HG03520 (cell line): Measurements from ENCODE around the gene SERPINB6.
"Not testable (repeated sequence)": the region's sequence is repeated elsewhere in the genome, so short reads cannot be mapped to it uniquely, and the experiment has no call there.

Experiments used
- ATAC-seq: cut with Tn5 transposase; IDR thresholded peaks from one replicate; pipeline ENCODE4 v1.9.1; 2021; ENCODE audit warnings: mild to moderate bottlenecking, moderate library complexity; ENCODE audit not compliant: unreplicated experiment

The SERPINB6 gene

DNA sequence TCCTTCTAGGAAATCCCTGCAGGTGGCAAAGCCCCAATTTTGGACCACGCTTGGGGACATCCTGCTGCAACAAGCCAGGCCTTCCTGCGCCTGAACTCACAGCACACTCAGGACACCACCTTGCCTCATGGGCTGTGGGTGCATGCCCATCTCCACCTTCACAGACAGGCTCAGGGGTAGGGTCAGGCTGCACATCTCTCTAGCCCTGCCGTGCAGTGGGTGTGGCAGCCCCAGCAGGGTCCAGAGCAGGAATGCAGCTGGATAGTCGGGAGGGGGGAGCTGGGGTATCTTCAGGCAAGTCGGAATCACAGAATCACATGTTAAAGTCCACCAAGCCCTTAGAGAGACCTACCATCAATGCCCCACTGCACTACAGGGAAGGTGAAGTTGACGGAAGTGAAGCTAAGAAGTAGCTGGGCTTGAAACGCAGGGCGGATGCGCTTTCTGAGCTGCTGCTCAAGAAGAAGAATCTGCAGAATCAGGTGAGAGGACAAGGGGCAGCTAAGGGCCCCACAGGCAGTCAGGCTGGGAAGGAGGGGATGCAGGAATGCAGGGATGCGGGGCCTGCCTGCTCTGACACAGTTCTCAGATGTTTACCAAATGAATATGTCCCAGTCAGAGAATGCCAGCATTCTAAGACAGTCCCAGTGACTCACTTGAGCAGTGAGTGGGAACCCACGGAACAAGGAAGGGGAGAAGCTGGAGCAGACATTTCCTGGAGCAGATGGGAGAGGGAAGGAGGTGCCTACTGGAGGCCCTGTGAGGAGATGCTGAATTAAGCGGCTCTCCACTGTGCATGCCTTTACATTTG, 11.3 kb downstream of the SERPINB6 start:
- no peak for ATAC-seq

DNA sequence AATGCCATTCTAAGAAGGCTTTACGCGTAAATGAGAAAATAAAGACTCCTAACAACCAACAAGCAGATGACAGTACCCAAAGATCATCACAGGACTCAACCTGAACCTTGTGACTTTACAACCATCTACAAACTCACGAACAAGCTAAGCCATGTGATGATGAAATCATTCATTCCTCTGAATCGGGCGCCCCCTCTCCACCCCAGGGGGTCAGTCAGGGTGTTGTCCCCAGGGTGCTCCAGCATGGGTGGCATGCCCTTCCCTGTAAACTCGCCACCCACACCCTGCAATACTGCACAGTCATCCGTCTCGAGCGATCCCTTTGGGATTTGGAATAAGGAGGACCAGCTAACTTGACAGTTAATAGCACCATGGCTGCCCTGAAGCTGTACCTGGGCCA, 12.6 kb downstream of the SERPINB6 start:
- no peak for ATAC-seq

DNA sequence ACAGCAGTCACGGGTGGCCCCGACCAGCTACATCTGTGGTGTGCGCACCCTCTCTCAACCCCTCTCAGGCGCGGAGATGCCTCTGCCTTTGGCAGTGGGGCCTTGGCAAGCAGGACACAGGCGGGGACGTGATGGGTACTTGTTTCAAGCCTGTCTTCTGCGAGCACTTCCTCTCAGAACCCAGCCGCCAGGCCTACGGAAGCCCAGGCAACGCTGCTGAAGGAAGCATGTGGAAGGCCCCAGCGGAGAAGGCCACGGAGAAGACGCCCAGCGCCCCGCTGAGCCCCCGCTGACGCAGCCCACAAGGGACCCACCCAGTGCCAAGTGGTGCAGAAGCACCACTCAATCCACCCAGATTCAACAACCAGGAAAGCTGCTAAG, 13.0 kb downstream of the SERPINB6 start:
- ATAC-seq: no peak

DNA sequence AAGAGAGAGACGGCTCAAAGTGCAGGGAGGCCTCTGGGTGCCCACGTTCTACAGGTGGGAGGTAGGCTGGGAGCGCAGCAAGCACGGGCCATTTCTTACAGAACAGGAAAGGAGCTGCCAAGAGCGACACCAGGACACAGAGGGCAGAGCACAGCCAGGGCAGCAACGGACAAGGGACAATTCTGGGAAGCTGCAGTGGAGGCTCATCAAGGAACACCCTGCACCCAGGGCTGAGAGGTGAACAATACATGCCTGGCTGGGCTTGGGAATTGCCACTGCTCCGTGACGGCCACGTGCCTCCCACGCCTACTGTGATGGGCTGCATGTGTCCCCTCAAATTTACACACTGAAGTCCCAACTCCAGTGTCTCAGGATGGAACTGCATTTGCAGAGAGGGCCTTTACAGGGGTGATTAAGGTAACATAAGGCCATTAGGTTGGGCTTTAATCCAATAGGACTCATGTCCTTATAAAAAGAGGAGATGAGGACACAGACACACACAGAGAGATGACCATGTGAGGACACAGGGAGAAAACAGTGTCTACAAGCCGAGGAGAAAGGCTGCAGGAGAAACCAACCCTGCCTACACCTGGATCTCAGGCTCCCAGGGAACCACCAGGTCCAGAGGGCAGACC, 13.6 kb downstream of the SERPINB6 start:
- ATAC-seq: no peak

DNA sequence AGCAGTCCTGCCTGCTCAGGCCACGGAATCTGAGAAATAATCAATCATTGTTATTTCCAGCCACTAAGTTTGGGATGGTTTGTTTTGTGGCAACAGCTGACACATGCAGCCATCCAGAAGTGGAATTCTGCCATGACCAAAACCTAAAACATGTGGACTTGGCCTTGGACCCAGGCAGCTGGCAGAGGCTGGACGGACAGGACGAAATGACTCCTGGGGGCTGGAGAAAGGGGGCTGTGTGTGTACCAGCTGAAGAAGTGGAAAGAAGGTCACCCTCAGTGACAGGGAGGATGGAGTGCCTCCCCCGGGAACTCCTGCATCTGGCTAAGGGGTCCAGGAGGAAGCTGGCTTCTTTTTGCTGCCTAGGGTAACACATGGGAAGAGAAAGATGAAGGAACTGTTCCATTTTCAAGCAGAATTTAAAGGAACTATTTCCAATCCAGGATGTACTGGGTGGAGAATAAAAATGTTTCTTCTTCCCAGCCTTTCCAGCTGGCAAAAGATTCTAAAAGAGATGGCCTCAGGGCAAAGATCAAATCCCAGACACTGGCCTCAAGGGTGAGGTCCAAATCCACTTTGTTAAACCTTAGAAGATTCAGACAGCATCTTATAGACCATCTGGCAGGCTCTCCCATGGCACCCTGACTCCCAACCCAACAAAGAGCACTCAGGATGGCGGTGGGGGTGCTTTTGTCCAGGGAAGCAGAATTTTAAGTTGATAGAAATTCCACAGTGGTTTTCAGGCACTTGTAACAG, 14.3 kb downstream of the SERPINB6 start:
- ATAC-seq: no peak

DNA sequence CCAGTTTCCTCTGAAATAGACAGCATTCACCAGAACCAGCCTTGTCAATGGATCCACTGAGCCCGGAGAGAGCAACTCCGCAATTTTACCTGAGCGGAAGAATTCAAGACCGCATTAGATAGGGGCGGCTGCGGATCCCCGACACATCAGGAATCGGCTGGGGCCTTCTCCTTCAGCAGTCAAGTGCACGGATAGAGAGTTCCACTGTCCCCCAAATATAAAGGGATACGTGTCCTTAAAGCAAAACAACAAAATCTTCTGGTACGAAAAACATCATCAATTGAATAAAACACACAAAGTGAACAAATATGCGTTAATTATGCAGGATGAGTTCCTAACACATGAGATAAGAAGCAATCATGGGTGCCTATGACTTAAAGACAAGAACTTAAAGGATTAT, 18.3 kb downstream of the SERPINB6 start:
- ATAC-seq: no peak

DNA sequence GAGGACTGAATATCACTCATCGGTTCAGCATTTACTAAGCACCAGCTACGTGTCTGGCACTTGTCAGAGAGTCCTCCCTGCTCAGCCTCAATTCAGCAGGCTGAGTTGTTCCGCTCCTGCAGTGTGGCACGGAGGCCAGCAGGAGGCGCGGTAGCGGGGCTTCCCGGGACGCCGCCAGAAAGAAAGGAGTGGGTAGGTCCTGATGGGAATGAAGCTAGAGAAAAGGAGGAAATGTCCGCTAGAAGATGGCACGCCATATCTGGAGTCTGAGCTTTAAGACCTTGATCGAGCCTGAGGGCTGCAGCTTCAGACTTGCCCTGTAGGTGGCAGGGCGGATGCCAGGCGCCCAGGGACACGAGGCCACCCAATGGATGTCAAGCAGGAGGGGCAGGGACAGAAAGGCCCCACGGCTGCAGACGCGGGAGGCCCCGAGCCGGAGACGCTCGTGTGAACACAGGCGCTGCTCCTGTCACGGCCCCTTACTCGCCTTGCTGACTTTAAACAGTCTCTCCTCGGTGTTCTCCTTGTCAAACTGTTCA, 18.7 kb downstream of the SERPINB6 start:
- ATAC-seq: no peak

DNA sequence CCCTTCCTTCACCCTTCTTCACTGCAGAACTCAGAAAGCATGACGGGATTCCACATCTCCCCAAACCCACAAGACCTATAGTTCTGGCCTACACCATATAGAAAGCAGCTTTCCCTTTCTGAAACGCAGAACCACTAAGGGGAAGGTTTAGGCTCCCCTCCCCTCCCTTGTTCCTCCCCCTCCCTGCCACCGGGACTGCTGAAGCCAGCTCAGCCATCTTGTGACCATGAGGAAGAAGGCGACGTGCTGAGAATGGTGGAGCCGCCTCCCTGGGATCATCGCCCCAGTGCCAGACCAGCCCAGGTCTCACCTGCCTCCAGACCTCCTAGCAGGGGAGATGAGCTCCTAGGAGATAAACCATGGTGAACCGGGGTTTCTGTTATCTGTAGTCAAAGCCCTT, 19.6 kb downstream of the SERPINB6 start:
- ATAC-seq: no peak

DNA sequence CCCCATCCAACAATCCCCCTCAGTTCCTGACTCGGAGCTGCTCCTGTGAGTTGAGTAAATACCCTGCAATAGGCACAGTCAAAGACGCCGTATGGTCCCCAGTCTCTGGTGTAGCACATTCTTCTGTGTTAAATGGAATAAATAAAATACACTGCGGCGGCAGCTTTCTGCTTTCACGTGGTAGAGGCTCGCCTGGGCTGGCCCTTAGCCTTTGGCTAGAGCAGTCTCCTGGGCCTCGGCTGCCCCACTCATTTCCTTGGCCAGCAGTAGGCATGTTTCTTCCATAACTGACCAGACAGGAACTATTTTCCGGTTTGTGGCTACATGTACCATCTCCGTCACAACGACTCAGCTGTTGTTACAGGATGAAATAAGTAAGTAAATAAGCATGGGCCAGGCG, 20.7 kb downstream of the SERPINB6 start:
- ATAC-seq: no peak

DNA sequence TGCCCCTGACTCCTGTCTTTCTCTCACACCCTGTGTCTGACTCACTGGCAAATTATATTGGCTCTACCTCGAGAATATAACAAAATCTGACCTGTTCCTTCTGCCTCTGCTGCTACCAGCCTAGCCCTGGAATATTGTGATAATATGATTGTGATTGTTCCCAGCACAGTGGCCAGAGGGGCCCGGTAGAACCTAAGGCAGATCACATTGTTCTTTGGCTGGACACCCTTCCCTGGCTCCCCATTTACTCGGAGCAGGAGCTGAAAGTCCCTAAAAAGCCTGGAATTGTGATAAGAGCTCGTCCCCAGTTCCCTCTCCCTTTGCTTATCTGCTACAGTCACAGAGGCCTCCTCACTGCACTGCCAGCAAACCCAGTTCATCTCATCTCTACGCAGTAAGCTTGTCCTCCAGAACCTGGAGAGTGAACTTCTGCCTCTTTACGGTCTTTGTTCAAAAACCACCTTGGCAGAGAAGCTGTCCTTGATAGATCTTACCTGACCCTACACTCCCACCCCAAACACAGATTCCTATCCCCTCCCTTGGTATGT, 21.8 kb downstream of the SERPINB6 start:
- no peak for ATAC-seq

DNA sequence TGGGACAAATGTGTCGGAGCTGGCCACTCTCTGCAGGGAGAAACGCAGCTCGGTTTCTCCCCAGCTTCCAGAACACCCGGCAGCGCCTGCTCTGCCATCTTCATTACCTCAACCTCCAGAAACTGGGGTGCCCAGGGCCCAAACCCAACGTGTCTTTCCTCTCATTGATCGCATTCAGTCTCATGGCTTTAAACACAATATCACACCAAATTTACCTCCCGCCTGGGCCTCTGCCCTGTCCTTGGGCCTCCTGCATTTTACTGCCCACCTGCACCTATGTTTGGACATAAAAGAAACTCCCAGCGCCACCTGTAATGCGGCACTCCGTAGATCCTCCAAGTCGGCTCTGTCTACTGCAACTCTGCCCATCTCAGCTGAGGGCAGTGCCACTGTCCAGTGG, 22.2 kb downstream of the SERPINB6 start:
- no peak for ATAC-seq

DNA sequence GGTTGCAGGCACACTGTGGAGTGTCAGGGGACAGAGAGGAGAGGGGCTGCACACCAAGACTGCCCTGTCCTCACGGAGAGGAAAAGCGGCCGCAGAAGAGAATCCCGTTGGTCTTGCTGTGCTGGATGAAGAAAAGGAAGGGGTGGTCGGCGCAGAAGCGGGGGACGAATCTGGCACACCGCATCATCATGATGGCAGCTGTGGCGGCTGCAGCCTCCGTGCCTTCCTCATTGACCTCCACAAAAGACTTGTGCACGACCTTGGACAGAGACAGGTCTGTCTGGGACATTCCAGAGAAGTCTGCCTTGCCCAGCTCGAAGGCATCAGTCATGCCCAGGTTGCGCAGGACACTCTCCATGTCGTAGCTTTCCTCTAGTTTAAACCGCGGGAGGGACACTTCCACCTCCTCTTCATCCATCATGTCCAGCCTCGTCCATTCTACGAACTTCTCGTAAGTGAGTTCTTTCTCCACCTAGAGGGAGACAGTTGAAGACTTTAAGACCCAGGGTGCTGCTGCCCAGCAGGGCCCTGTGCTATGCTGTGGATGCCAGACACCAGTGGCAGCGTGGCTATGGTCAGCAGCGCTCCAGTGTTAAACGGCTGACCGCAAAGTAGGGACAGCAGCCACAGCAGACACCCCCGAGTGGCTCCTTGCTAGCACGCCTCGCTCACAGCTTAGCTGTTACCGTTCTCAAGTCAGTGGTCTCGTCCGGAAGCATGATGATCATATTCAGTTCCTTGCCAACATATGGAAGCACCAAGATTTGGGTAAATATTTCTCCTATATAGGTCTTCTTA, 22.9 kb downstream of the SERPINB6 start:
- no peak for ATAC-seq

DNA sequence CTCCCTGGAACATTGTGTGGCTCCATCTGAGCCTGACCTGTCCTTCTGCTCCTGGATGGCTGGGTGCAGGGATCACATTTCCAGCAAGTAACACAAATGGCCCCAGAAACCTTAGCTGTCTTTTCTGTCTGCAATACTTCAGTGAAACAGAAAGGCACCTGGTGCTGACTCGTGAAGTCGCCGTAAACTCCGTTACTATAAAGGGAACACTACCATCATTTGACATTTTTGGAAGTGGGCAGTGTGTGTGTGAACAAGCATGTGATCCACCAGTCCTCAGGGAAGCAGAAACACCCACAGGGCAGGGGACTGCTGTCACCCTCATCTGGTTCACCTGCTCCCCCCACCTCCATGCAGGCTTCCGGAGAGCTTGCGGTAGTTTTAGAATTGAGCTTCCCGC, 23.9 kb downstream of the SERPINB6 start:
- no peak for ATAC-seq

DNA sequence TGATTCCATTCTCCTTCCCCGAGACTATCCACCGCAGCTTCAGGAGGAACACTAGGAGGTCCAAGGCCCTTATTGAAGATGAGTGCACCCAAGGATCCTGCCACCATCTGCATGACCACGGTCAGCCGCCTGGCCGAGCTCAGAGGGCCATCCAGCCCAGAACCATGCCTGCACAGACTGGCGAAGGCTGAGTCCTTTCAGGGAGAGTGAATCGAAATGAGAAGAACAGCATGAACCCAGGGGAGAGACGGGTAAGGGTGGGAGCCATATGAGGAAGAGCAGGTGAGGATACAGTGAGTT, 26.3 kb downstream of the SERPINB6 start:
- no peak for ATAC-seq

DNA sequence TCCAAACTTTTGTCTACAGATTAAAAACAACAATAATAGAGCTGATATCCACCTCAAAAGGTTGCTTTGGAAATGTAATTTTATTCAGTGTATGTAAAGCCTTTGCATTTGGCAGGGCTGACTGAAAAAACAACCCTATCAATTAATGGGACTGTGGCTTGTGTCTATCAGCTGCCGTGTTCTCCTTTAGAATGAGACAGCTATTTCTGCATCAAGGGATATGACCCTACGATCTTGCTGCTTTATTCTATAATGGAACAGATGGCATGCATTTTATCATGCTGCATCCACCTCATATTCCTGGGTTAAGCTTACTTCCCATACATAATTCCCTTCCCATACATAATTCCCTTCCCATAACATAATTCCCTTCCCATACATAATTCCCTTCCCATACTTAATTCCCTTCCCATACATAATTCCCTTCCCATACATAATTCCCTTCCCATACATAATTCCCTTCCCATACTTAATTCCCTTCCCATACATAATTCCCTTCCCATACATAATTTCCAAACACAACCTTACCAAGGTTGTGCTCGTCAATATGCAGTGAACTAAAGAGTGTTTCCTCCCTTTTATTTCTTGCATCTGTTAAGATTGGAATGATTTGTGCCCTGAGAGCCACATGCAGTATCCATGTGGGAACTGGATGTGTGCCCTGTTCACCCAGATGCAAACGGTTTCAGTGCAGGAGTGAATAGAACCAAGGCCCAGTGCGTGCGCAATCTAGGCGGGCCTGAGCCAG, 26.8 kb downstream of the SERPINB6 start:
- ATAC-seq: no peak

DNA sequence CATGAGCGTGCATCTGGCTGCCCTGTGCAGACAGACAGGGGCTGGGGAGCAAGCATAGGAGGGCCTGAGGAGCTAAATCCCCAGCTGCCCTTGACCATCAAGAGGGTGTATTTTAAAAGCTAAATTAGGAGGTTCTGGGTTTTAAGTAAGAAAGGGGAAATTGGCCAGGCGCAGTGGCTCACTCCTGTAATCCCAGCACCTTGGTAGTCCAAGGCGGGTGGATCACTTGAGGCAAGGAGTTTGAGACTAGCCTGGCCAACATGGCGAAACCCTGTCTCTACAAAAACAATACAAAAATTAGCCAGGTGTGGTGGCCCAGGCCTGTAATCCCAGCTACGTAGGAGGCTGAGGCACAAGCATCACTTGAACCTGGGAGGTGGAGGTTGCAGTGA, 27.8 kb downstream of the SERPINB6 start:
- ATAC-seq: no peak

DNA sequence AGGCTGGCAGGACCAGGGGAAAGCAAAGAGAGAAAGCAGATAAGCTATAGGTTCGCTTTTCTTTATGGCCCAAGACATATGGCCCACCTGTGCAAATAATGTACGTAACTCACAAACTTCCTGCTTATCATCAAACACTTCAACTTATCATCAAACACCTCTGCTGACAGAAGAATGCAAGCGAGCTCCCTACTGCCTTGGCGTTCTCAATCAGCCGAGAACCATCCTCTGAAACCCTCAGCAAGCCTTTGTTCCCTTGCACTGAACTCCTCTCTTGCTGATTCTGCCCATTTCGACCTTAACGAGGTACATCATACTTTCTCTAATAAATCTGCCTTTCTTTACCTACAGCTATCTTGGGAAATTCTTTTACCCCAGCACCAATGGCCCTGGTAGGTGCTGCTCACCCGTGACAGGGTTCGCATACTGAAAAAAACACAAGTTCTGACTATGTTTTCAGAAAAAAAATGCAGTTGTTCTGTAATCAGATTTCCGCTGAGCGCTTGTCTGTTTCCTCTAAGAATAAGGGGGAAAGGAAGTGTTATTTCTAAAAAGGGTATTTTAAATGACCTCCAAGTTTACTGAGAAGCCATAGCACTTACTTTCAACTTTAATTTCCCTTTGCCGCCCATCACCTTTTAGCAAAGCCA, 28.3 kb downstream of the SERPINB6 start:
- no peak for ATAC-seq

DNA sequence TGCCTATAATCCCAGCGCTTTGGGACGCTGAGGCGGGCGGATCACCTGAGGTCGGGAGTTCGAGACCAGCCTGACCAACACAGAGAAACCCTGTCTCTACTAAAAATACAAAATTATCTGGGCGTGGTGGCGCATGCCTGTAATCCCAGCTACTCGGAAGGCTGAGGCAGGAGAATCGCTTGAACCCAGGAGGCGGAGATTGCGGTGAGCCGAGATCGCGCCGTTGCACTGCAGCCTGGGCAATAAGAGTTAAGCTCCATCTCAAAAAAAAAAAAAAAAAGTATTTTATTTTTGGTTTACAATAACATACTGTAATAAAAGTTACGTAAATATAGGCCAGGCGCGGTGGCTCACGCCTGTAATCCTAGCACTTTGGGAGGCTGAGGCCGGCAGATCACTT, 29.3 kb downstream of the SERPINB6 start:
- ATAC-seq: not testable (repeated sequence)

DNA sequence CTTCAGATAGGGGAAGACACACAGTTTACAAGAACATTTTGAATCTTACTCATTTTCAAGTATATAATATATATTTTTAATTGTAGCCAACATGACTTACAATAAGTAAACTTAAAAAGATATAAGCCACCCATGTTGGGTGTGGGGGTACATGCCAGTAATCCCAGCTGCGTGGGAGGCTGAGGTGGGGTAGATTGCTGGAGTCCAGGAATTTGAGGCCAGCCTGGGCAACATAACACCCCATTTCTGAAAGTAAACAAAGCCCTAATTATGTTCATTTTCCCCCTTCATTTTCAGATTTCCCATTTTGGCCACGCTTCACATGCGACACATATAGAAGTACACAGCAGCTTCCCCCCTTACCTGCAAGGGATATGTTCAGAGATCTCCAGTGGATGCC, 30.5 kb downstream of the SERPINB6 start:
- no peak for ATAC-seq
